Ishikawa (cell line): ENCODE results near the gene PPFIBP2.

ENCODE experiments used
- CEBPB ChIP-seq: IDR thresholded peaks from 2 replicates; pipeline ENCODE4 v1.6.1; 2012
- CREB1 ChIP-seq: IDR thresholded peaks from 2 replicates; pipeline ENCODE4 v1.6.1; 2012; ENCODE audit warnings: low read depth
- EGR1 ChIP-seq: IDR thresholded peaks from 2 replicates; pipeline ENCODE4 v1.6.1; 2012
- EP300 ChIP-seq: IDR thresholded peaks from 2 replicates; pipeline ENCODE4 v1.6.1; 2012; ENCODE audit warnings: borderline replicate concordance
- FOXM1 ChIP-seq: IDR thresholded peaks from 2 replicates; pipeline ENCODE4 v1.6.1; 2012; ENCODE audit warnings: low read depth, borderline replicate concordance
- NFIC ChIP-seq: IDR thresholded peaks from 2 replicates; pipeline ENCODE4 v1.6.1; 2012
- RAD21 ChIP-seq: IDR thresholded peaks from 2 replicates; pipeline ENCODE4 v1.6.1; 2012; ENCODE audit warnings: low read depth
- TAF1 ChIP-seq: IDR thresholded peaks from 2 replicates; pipeline ENCODE4 v1.6.1; 2012; ENCODE audit warnings: low read depth, mild to moderate bottlenecking
- TCF12 ChIP-seq: IDR thresholded peaks from 2 replicates; pipeline ENCODE4 v1.6.1; 2012; ENCODE audit warnings: low read depth
- TEAD4 ChIP-seq: IDR thresholded peaks from 2 replicates; pipeline ENCODE4 v1.6.1; 2012
- YY1 ChIP-seq: IDR thresholded peaks from 2 replicates; pipeline ENCODE4 v1.6.1; 2012; ENCODE audit warnings: low read depth
- ZBTB7A ChIP-seq: IDR thresholded peaks from 2 replicates; pipeline ENCODE4 v1.6.1; 2012; ENCODE audit warnings: low read depth
- TF ChIP-seq, protein P1 (sequence below): IDR thresholded peaks from 2 replicates; pipeline ENCODE4 v1.6.1; 2012
- TF ChIP-seq, protein P2 (sequence below): IDR thresholded peaks from 2 replicates; pipeline ENCODE4 v1.6.1; 2012
- TF ChIP-seq, protein P3 (sequence below): IDR thresholded peaks from 2 replicates; pipeline ENCODE4 v1.6.1; 2012; ENCODE audit warnings: low read depth, mild to moderate bottlenecking

Gene PPFIBP2

DNA sequence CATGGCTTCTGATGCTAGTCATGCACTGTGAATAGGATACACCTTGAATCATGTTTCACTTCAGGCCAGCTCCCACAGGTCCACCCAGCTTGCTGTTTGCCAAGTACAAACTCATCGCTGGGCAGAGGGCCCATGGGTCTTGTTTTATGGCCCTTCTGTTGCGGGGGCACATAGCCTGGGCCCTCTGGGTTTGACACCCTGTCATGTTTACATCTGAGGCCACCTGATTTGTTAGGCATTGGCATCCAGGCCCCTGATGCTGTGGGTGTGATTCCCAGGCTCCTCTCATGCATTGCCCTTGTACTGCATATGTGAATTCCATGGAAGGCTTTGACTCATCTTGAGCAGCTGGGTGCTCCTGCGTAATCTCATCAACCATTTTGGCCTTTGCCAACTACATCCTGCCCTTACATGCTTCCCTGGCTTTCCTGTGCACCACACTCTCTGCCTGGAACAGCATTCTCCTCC is 32.6 kb downstream of the PPFIBP2 start:
- no peak for TF ChIP-seq CEBPB
- no peak for TF ChIP-seq FOXM1
- TF ChIP-seq CREB1 = no peak
- TF ChIP-seq NFIC = no peak
- no peak for TF ChIP-seq TAF1
- TF ChIP-seq EP300 = no peak
- TF ChIP-seq ZBTB7A = no peak
- TF ChIP-seq TEAD4 = no peak
- no peak for TF ChIP-seq EGR1
- TF ChIP-seq YY1 = no peak
- TF ChIP-seq, protein P1, sequence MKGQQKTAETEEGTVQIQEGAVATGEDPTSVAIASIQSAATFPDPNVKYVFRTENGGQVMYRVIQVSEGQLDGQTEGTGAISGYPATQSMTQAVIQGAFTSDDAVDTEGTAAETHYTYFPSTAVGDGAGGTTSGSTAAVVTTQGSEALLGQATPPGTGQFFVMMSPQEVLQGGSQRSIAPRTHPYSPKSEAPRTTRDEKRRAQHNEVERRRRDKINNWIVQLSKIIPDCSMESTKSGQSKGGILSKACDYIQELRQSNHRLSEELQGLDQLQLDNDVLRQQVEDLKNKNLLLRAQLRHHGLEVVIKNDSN = no peak
- TF ChIP-seq, protein P2, sequence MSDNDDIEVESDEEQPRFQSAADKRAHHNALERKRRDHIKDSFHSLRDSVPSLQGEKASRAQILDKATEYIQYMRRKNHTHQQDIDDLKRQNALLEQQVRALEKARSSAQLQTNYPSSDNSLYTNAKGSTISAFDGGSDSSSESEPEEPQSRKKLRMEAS = no peak
- TF ChIP-seq, protein P3, sequence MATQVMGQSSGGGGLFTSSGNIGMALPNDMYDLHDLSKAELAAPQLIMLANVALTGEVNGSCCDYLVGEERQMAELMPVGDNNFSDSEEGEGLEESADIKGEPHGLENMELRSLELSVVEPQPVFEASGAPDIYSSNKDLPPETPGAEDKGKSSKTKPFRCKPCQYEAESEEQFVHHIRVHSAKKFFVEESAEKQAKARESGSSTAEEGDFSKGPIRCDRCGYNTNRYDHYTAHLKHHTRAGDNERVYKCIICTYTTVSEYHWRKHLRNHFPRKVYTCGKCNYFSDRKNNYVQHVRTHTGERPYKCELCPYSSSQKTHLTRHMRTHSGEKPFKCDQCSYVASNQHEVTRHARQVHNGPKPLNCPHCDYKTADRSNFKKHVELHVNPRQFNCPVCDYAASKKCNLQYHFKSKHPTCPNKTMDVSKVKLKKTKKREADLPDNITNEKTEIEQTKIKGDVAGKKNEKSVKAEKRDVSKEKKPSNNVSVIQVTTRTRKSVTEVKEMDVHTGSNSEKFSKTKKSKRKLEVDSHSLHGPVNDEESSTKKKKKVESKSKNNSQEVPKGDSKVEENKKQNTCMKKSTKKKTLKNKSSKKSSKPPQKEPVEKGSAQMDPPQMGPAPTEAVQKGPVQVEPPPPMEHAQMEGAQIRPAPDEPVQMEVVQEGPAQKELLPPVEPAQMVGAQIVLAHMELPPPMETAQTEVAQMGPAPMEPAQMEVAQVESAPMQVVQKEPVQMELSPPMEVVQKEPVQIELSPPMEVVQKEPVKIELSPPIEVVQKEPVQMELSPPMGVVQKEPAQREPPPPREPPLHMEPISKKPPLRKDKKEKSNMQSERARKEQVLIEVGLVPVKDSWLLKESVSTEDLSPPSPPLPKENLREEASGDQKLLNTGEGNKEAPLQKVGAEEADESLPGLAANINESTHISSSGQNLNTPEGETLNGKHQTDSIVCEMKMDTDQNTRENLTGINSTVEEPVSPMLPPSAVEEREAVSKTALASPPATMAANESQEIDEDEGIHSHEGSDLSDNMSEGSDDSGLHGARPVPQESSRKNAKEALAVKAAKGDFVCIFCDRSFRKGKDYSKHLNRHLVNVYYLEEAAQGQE = no peak
- TF ChIP-seq TCF12 = no peak
- no peak for TF ChIP-seq RAD21

DNA sequence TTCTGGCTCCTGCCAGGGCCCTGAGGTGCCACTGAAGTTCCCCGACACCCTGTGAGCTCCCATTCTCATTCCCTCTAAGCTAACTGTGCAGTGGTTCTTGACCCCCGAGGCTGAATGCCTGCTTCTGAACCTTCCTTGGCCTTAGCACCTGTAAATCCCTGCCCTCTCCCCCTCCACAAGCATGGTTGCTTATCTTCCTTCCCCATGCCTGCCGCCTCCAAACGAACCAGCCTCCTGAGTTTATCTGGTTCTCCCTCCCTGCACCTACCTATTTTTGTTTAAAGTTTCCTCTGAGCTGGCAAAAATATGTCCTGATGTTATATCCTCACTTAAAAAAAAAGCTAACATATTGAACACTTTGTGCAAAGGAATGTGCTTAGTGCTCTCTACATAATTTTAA is 33.9 kb downstream of the PPFIBP2 start:
- TF ChIP-seq, protein P1 = no peak
- TF ChIP-seq FOXM1 (no peak), YY1 (no peak), TCF12 (no peak), NFIC (no peak), TAF1 (no peak), TEAD4 (no peak), EP300 (no peak), EGR1 (no peak), CEBPB (no peak), ZBTB7A (no peak), CREB1 (no peak), RAD21 (no peak)
- TF ChIP-seq, protein P2 = no peak

DNA sequence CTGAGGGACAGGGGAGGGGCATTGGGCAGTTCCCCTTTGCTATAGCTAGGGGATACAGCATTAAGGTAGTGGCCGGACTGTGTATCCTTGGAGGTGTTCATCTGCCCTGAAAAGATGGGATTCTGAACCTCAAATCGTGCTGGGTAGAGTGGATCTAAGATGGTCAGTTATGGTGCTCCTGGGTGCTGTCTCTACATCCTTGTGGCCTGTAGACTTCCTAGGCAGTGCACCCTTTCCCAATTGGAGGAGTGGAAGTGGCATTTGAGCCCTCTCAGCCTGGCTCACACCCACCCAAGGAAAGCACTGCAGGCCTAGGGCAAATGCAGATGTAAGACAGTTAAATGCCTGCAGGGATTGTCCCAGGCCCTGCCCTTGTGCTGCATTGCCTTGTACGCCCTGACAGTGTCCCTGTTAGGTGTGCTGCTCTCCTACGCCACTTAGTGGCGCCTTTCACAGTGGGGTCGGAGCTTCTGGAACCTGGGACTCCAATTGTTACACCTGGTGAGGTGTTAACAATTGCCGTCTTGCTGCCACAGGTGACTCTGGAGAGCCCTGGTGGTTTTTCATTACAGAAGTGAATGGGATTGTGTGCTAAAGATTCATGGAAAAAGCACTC is 35.0 kb downstream of the PPFIBP2 start:
- TF ChIP-seq EGR1 = no peak
- TF ChIP-seq YY1 = no peak
- TF ChIP-seq FOXM1 = no peak
- TF ChIP-seq, protein P3 = no peak
- no peak for TF ChIP-seq ZBTB7A
- peak; percentile 65 for TF ChIP-seq RAD21

DNA sequence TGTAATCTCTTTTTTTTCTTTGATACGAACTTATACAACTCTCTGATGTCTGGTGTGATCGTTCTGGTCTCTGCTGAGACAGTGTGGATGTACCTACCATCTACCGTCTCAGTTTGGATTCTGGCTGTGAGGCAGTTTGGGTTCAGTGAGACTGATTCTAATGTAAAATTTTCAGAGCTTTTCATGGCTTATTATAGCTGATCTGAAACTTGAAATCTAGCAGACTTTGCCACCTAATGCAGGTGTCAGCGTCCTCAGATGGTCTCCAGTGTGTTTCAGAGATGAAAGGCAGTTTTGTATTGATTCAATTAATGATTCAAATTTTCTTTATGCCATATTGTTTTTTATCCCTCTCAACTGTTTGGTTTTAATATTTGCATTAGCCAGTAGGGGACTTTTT is 35.9 kb downstream of the PPFIBP2 start:
- no peak for TF ChIP-seq ZBTB7A
- TF ChIP-seq CEBPB = no peak
- TF ChIP-seq, protein P3 = no peak
- TF ChIP-seq CREB1 = no peak
- TF ChIP-seq, protein P1 = no peak
- TF ChIP-seq, protein P2 = no peak
- no peak for TF ChIP-seq NFIC
- TF ChIP-seq RAD21 = no peak
- TF ChIP-seq EP300 = no peak
- TF ChIP-seq FOXM1 = no peak
- TF ChIP-seq TCF12 = no peak
